ENCODE measurements around the gene CCDC178.
"Not testable (repeated sequence)": the region's sequence is repeated elsewhere in the genome, so short reads cannot be mapped to it uniquely, and the experiment has no call there.

Gene CCDC178

GRCh38 chr18:33356735-33357134, 83.8 kb downstream of the CCDC178 start:
- H3K4me3 ChIP-seq (ENCODE audit: low read depth, low read length), result no peak overlapping the region
- no peak for TF ChIP-seq CTCF (IDR thresholded peaks at IDR 0.05; ENCODE audit: low read depth, low read length)

GRCh38 chr18:33355756-33356155, 84.8 kb downstream of the CCDC178 start:
- TF ChIP-seq CTCF (IDR thresholded peaks at IDR 0.05; ENCODE audit: low read depth, low read length), result no peak
- H3K4me3 ChIP-seq (ENCODE audit: low read depth, low read length), result no peak overlapping the region

GRCh38 chr18:33355263-33355662, 85.3 kb downstream of the CCDC178 start:
- no peak overlapping the region for H3K4me3 ChIP-seq (ENCODE audit: low read depth, low read length)
- no peak for TF ChIP-seq CTCF (IDR thresholded peaks at IDR 0.05; ENCODE audit: low read depth, low read length)

GRCh38 chr18:33350256-33350655, 90.3 kb downstream of the CCDC178 start:
- H3K4me3 ChIP-seq (ENCODE audit: low read depth, low read length), result no peak overlapping the region
- TF ChIP-seq CTCF (IDR thresholded peaks at IDR 0.05; ENCODE audit: low read depth, low read length), result no peak

GRCh38 chr18:33339733-33340132, 100.8 kb downstream of the CCDC178 start:
- H3K4me3 ChIP-seq (ENCODE audit: low read depth, low read length), result not testable (repeated sequence)

GRCh38 chr18:33334781-33335180, 105.7 kb downstream of the CCDC178 start:
- no peak overlapping the region for H3K4me3 ChIP-seq (ENCODE audit: low read depth, low read length)
- TF ChIP-seq CTCF (IDR thresholded peaks at IDR 0.05; ENCODE audit: low read depth, low read length), result no peak

- no peak overlapping the region for H3K4me3 ChIP-seq (ENCODE audit: low read depth, low read length)
- no peak for TF ChIP-seq CTCF (IDR thresholded peaks at IDR 0.05; ENCODE audit: low read depth, low read length)
Measured at GRCh38 chr18:33330711-33331110, 109.8 kb downstream of the CCDC178 start.

GRCh38 chr18:33326975-33327374, 113.5 kb downstream of the CCDC178 start:
- no peak for TF ChIP-seq CTCF (IDR thresholded peaks at IDR 0.05; ENCODE audit: low read depth, low read length)
- H3K4me3 ChIP-seq (ENCODE audit: low read depth, low read length), result no peak overlapping the region

All from WI38 (cell line).